C4-2B (cell line): ENCODE data around the gene SPATS2L.

Source experiments
- ZFX ChIP-seq: fragments of 450-650 bp; IDR thresholded peaks from 2 replicates; pipeline ENCODE4 v1.6.1; 2017
- TF ChIP-seq, protein P1 (sequence below): fragments of 450-650 bp; conservative IDR thresholded peaks from 2 replicates; pipeline ENCODE4 v1.5.1; 2017; ENCODE audit warnings: mild to moderate bottlenecking

DNA sequence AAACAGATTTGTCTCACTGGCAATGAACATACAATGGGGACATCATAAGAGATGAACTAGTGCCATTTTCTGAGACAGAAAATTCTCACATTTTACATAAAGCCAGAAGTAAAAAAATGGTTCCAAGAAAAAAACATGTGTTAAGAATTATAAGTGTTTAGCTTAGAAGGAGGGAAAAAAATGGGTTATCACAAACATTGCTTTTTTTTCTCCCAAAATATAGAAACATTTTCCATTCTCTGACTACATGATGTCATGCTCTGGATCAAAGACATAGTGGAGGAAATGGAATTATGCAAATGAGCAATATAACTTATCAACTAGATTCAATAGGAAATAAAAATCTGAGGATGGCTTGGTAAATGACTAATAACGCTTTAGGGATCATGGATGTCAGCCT, 49.8 kb downstream of the SPATS2L start:
- TF ChIP-seq, protein P1, sequence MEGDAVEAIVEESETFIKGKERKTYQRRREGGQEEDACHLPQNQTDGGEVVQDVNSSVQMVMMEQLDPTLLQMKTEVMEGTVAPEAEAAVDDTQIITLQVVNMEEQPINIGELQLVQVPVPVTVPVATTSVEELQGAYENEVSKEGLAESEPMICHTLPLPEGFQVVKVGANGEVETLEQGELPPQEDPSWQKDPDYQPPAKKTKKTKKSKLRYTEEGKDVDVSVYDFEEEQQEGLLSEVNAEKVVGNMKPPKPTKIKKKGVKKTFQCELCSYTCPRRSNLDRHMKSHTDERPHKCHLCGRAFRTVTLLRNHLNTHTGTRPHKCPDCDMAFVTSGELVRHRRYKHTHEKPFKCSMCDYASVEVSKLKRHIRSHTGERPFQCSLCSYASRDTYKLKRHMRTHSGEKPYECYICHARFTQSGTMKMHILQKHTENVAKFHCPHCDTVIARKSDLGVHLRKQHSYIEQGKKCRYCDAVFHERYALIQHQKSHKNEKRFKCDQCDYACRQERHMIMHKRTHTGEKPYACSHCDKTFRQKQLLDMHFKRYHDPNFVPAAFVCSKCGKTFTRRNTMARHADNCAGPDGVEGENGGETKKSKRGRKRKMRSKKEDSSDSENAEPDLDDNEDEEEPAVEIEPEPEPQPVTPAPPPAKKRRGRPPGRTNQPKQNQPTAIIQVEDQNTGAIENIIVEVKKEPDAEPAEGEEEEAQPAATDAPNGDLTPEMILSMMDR: no peak
- TF ChIP-seq ZFX: no peak
